Ramos (cell line): Measurements from ENCODE around the gene MCOLN1.

Experiments
- in situ Hi-C: fragments of 300-500 bp; cut with MboI; formaldehyde crosslinking; loops from one replicate; pipeline ENCODE4 v1.14.3; 2022; ENCODE audit warnings: low sequenced_read_pairs; ENCODE audit not compliant: unreplicated experiment

MCOLN1 gene

GRCh38 chr19:7500811-7501450 lies 21.5 kb upstream of the MCOLN1 start:
- in situ Hi-C loops, result no loop called here

- in situ Hi-C loops, result no loop called here
These were observed 19.9 kb upstream of the MCOLN1 start for GRCh38 chr19:7502552-7502951.

- in situ Hi-C loops, result no loop called here
These were observed 17.7 kb upstream of the MCOLN1 start for GRCh38 chr19:7504684-7505083.

GRCh38 chr19:7505288-7505681 lies 17.1 kb upstream of the MCOLN1 start:
- in situ Hi-C loops, result no loop called here

GRCh38 chr19:7505682-7506384 lies 16.6 kb upstream of the MCOLN1 start:
- in situ Hi-C loops, result no loop called here

- in situ Hi-C loops, result no loop called here
These were observed 15.8 kb upstream of the MCOLN1 start for GRCh38 chr19:7506385-7507328.

- in situ Hi-C loops, result no loop called here
These were observed 14.5 kb upstream of the MCOLN1 start for GRCh38 chr19:7507884-7508283.

- in situ Hi-C loops, result no loop called here
These were observed 12.8 kb upstream of the MCOLN1 start for GRCh38 chr19:7509625-7510024.

GRCh38 chr19:7512400-7512851 lies 10.0 kb upstream of the MCOLN1 start:
- in situ Hi-C loops, result no loop called here

- in situ Hi-C loops, result no loop called here
These were observed 8.4 kb upstream of the MCOLN1 start for GRCh38 chr19:7513809-7514642.

GRCh38 chr19:7515110-7515644 lies 7.2 kb upstream of the MCOLN1 start:
- in situ Hi-C loops, result no loop called here

- in situ Hi-C loops, result no loop called here
These were observed 6.7 kb upstream of the MCOLN1 start, which contains the start of gene ZNF358 for GRCh38 chr19:7515645-7516151. Gene ZNF358 (plus strand): TSS chr19:7516103. CDS start chr19:7519243, 3,140 bp downstream.

GRCh38 chr19:7516333-7516732 lies 6.1 kb upstream of the MCOLN1 start:
- in situ Hi-C loops, result no loop called here

- in situ Hi-C loops, result no loop called here
These were observed 5.5 kb upstream of the MCOLN1 start for GRCh38 chr19:7516878-7517277.

- in situ Hi-C loops, result no loop called here
These were observed 2.9 kb upstream of the MCOLN1 start for GRCh38 chr19:7519361-7520130.

GRCh38 chr19:7520131-7521051 lies 2.0 kb upstream of the MCOLN1 start:
- in situ Hi-C loops, result no loop called here

GRCh38 chr19:7521551-7522071 lies 813 bp upstream of the MCOLN1 start:
- in situ Hi-C loops, result no loop called here
